ENCODE measurements around the gene PTN.

PTN gene
- long read RNA-seq: 0 reads

- Histone ChIP-seq H3K27ac (replicated peaks) (no peak within 1 kb of the TSS), H3K4me3 (replicated peaks; ENCODE audit: insufficient read depth, low read length) (no peak within 1 kb of the TSS), H3K27me3 (ENCODE audit: insufficient read depth, poor library complexity, severe bottlenecking) (peaks cover 2% of the 10 kb centered on the region)
- no peak for DNase-seq (ENCODE audit: low read depth in 1 of 2, low spot score in 1 of 2)
- TF ChIP-seq CTCF (IDR thresholded peaks at IDR 0.05; ENCODE audit: insufficient read depth, low read length) (no peak), SPI1 (IDR thresholded peaks at IDR 0.05; ENCODE audit: borderline replicate concordance, low read depth) (no peak), REST (IDR thresholded peaks at IDR 0.05; ENCODE audit: insufficient replicate concordance, low read depth) (no peak), POLR2AphosphoS5 (IDR thresholded peaks at IDR 0.05; ENCODE audit: low read depth) (no peak), GABPA (IDR thresholded peaks at IDR 0.05; ENCODE audit: low read depth) (no peak)
These were observed at the start of gene PTN for GRCh38 chr7:137343281-137343841. TSS of gene PTN (minus strand) at chr7:137343733. CDS start at chr7:137254973, 88,760 bp downstream.

GRCh38 chr7:137390076-137390475 is 46.5 kb upstream of the PTN start:
- DNase-seq (ENCODE audit: low read depth in 1 of 2, low spot score in 1 of 2): no peak
- Histone ChIP-seq H3K4me3 (replicated peaks; ENCODE audit: insufficient read depth, low read length) (no peak overlapping the region), H3K27ac (replicated peaks) (no peak overlapping the region), H3K27me3 (ENCODE audit: insufficient read depth, poor library complexity, severe bottlenecking) (no peaks in the 10 kb centered on the region)
- no peak for TF ChIP-seq CTCF (IDR thresholded peaks at IDR 0.05; ENCODE audit: insufficient read depth, low read length)
- no peak for TF ChIP-seq REST (IDR thresholded peaks at IDR 0.05; ENCODE audit: insufficient replicate concordance, low read depth)
- TF ChIP-seq GABPA (IDR thresholded peaks at IDR 0.05; ENCODE audit: low read depth): no peak

DNA sequence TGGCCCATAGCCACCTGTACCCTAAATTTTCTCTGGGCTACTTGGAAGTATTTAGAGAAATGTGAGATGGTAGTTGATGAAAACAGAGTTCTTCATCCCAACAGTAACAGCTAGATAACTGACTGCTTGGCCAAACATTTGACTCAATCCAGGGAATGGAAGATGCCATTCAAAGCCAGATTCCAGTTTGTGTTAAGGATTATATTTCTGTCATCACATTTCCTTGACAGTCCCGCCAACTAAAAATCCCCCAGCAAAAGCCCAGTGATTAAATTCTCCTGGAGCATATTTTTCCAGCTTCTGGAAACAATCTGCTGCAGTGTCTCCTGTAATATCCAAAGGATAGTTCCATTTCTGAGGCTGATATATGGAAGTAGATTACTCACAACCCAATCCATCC is 45.4 kb upstream of the PTN start:
- H3K27me3 ChIP-seq (ENCODE audit: insufficient read depth, poor library complexity, severe bottlenecking): no peaks in the 10 kb centered on the region
- no peak for DNase-seq (ENCODE audit: low read depth in 1 of 2, low spot score in 1 of 2)
- H3K27ac ChIP-seq (replicated peaks): no peak overlapping the region
- no peak overlapping the region for H3K4me3 ChIP-seq (replicated peaks; ENCODE audit: insufficient read depth, low read length)
- TF ChIP-seq POLR2AphosphoS5 (IDR thresholded peaks at IDR 0.05; ENCODE audit: low read depth) (no peak), CTCF (IDR thresholded peaks at IDR 0.05; ENCODE audit: insufficient read depth, low read length) (no peak), REST (IDR thresholded peaks at IDR 0.05; ENCODE audit: insufficient replicate concordance, low read depth) (no peak)

All from HL-60 (cell line).